ENCODE results near the gene EXOC3.

EXOC3 gene

GRCh38 chr5:501105-501830 lies 58.3 kb downstream of the EXOC3 start:
- no peak overlapping the region for H3K27ac ChIP-seq (ENCODE audit: low read depth, low read length, poor library complexity, severe bottlenecking)
- H3K9ac ChIP-seq (ENCODE audit: low read length), result no peak overlapping the region

GRCh38 chr5:501831-502184 lies 58.8 kb downstream of the EXOC3 start:
- no peak overlapping the region for H3K9ac ChIP-seq (ENCODE audit: low read length)
- H3K9me2 ChIP-seq (ENCODE audit: low read depth, low read length), result no peaks in the 10 kb centered on the region
- no peaks in the 10 kb centered on the region for H3K36me3 ChIP-seq (ENCODE audit: insufficient read depth, low read length)
- H4K20me1 ChIP-seq (ENCODE audit: insufficient read depth, low read length), result no peaks in the 10 kb centered on the region
- no peaks in the 10 kb centered on the region for H3K4me1 ChIP-seq (ENCODE audit: insufficient read depth, low read length, severe bottlenecking)
- no peak overlapping the region for H3K4me2 ChIP-seq (ENCODE audit: low read length)
- no peak overlapping the region for H3K27ac ChIP-seq (ENCODE audit: low read depth, low read length, poor library complexity, severe bottlenecking)
- H3F3A ChIP-seq (ENCODE audit: insufficient read depth, low read length), result no peaks in the 10 kb centered on the region
- H3K4me3 ChIP-seq (ENCODE audit: low read depth, low read length, poor library complexity, severe bottlenecking), result no peak overlapping the region
- H3K9me3 ChIP-seq (ENCODE audit: low read length), result 0 out of 2 replicates have a peak, but pooled peaks cover 3% of the 10 kb centered on the region
- peaks cover 7% of the 10 kb centered on the region; the same call in 1 of the 2 replicates for H3K27me3 ChIP-seq (ENCODE audit: insufficient read depth, low read length)
- TF ChIP-seq CTCF (IDR thresholded peaks at IDR 0.05; ENCODE audit: low read length) (no peak), EZH2 (IDR thresholded peaks at IDR 0.05; ENCODE audit: borderline replicate concordance, low read length) (no peak)
- no peak overlapping the region for H2AFZ ChIP-seq (ENCODE audit: low read length)
- H3K79me2 ChIP-seq (ENCODE audit: insufficient read depth, low read length), result no peaks in the 10 kb centered on the region

More at GRCh38 chr5:501105-501830, 58.3 kb downstream of the EXOC3 start:
- Histone ChIP-seq H4K20me1 (ENCODE audit: insufficient read depth, low read length) (no peaks in the 10 kb centered on the region), H3K4me3 (ENCODE audit: low read depth, low read length, poor library complexity, severe bottlenecking) (no peak overlapping the region), H3K27me3 (ENCODE audit: insufficient read depth, low read length) (peaks cover 7% of the 10 kb centered on the region), H3F3A (ENCODE audit: insufficient read depth, low read length) (no peaks in the 10 kb centered on the region), H3K4me2 (ENCODE audit: low read length) (no peak overlapping the region), H3K9me3 (ENCODE audit: low read length) (0 out of 2 replicates have a peak, but pooled peaks cover 3% of the 10 kb centered on the region), H3K36me3 (ENCODE audit: insufficient read depth, low read length) (no peaks in the 10 kb centered on the region), H3K9me2 (ENCODE audit: low read depth, low read length) (no peaks in the 10 kb centered on the region), H3K4me1 (ENCODE audit: insufficient read depth, low read length, severe bottlenecking) (no peaks in the 10 kb centered on the region), H2AFZ (ENCODE audit: low read length) (no peak overlapping the region), H3K79me2 (ENCODE audit: insufficient read depth, low read length) (no peaks in the 10 kb centered on the region)
- TF ChIP-seq CTCF (IDR thresholded peaks at IDR 0.05; ENCODE audit: low read length) (no peak), EZH2 (IDR thresholded peaks at IDR 0.05; ENCODE audit: borderline replicate concordance, low read length) (no peak)

- no peaks in the 10 kb centered on the region for H3F3A ChIP-seq (ENCODE audit: insufficient read depth, low read length)
- H3K79me2 ChIP-seq (ENCODE audit: insufficient read depth, low read length), result no peaks in the 10 kb centered on the region
- no peak overlapping the region for H3K9ac ChIP-seq (ENCODE audit: low read length)
- H2AFZ ChIP-seq (ENCODE audit: low read length), result no peak overlapping the region
- H3K4me2 ChIP-seq (ENCODE audit: low read length), result no peak overlapping the region
- no peaks in the 10 kb centered on the region for H4K20me1 ChIP-seq (ENCODE audit: insufficient read depth, low read length)
- no peaks in the 10 kb centered on the region for H3K4me1 ChIP-seq (ENCODE audit: insufficient read depth, low read length, severe bottlenecking)
- H3K4me3 ChIP-seq (ENCODE audit: low read depth, low read length, poor library complexity, severe bottlenecking), result no peak overlapping the region
- no peaks in the 10 kb centered on the region for H3K36me3 ChIP-seq (ENCODE audit: insufficient read depth, low read length)
- peaks cover 7% of the 10 kb centered on the region; the same call in 1 of the 2 replicates for H3K27me3 ChIP-seq (ENCODE audit: insufficient read depth, low read length)
- TF ChIP-seq EZH2 (IDR thresholded peaks at IDR 0.05; ENCODE audit: borderline replicate concordance, low read length) (no peak), CTCF (IDR thresholded peaks at IDR 0.05; ENCODE audit: low read length) (no peak)
- 0 out of 2 replicates have a peak, but pooled peaks cover 3% of the 10 kb centered on the region for H3K9me3 ChIP-seq (ENCODE audit: low read length)
- H3K27ac ChIP-seq (ENCODE audit: low read depth, low read length, poor library complexity, severe bottlenecking), result no peak overlapping the region
- no peaks in the 10 kb centered on the region for H3K9me2 ChIP-seq (ENCODE audit: low read depth, low read length)
Observed at GRCh38 chr5:502325-503079, 59.5 kb downstream of the EXOC3 start.

Data from OCI-LY1 (cell line).